ENCODE data around the gene WDFY4.

GRCh38 chr10:48657416-48657815, 27.3 kb upstream of the WDFY4 start:
- TF ChIP-seq CTCF (conservative IDR thresholded peaks at IDR 0.05) (no peak), EZH2 (IDR thresholded peaks at IDR 0.05; ENCODE audit: low read depth) (no peak)

Data from PC-9 (cell line).